ENCODE measurements around the gene ZEB1. TPM values are rescaled to one million over a fixed set of nuclear protein-coding genes. Genes with fewer than 3 reads are reported as not detected.

The ZEB1 gene
- total RNA-seq, result 135 and 184 TPM in 2 replicates

DNA sequence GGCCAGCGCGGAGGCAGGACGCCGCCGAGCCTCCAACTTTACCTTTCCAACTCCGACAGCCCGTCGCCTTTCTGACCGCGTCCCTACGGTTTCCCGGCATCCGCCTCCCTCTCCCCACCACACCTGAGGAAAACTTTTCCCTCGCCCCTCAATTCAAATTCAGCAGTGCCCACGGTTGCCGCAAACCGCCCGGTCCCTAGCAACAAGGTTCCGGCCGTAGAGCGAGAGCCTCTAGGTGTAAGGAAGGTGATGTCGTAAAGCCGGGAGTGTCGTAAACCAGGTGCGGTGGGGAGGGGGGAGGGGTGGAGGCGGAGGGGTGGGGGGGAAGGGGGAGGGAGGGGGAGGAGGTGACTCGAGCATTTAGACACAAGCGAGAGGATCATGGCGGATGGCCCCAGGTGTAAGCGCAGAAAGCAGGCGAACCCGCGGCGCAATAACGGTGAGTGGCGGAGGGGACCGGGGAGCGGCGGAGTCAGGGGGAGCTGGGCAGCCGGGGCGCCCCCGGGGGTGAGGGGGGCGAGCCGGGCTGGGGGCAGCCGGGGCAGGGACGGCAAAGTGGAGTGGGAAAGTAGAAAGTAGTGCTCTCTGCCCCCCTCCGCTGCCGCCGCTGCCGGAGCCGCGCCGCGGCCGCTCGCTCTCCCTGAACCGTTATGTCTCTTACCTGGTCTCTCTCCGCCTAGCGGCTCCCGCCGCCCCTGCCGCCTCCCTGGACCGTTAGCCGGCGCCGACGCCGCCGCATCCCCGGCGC, at the start of gene ZEB1:
Gene ZEB1, plus strand, starts transcription at position 363 of the 748 bp plus-strand sequence. Its CDS starts 19 bp downstream, at position 382.

